CD4-positive, alpha-beta T cell treated with Interleukin-4 for 4 hours (primary cell): Measurements from ENCODE around the gene AMBRA1.

Experiments
- DNase-seq: peaks from one replicate; pipeline ENCODE4 v3.0.0-alpha.2; 2020

AMBRA1 gene

DNA sequence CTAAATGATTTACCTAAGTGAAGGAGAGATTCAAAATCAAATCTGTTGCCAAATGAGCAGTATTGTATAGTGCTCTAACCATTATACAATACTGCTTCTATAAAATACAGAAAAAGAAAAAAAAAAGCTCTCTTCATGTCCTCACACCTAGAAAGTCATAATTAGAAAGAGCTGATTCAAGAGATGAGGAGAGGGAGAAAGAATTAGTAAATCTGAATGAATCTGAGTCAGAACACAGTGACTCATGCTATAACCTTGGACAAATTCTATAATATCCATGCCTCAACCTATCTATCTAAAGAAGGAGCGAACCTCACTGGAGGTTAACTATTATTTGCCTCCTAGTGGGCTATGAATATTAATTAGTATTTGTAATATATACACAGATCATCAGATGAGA lies 29.4 kb downstream of the AMBRA1 start:
- DNase-seq = no peak

DNA sequence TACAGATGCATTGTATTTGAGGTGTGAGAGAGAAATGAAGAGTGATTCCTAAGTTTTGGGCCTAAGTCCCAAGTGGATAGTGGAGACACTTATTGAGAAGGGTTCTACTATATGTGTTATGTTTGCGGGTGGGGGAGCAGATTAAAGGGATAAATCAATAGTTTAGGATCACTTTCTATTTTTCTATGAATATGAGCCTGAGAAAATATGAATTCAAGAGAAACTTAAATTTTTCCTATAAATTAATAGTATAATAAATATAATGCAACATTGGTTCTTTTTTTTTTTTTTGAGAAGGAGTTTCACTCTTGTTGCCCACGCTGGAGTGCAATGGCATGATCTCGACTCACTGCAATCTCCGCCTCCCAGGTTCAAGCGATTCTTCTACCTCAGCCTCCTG lies 31.3 kb downstream of the AMBRA1 start:
- DNase-seq = no peak

DNA sequence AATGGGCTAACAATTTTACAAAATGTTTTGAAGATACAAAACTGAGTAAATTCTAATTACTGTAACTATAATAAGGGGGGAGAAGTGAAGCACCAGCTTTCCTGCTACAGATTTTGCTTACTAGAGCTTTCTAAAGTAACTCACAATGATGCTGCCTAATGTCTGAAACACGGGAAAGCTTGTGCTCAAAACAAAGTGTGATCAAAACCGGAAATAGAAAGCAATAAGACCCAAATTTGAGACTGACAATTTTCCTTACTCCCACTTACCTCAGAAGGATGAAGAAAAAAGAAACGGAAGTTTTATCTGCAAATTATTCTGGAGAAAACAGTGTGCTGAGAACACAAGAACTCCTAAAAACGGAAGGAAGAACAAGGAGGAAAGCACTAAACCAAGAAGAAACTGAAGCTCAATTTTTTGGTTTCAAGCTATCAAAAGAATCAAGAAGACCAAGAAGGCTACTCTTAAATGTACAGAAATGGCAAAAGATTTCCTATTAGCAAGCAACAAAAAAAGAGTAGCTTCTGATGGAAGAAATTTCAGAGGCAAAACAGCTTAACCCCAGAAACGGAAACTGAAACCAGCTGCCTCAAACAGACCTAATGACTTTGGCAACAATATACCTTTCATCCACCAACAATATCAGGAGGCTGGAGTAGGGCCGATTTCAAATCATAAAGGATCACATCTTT lies 33.4 kb downstream of the AMBRA1 start:
- peak; percentile 51 for DNase-seq

DNA sequence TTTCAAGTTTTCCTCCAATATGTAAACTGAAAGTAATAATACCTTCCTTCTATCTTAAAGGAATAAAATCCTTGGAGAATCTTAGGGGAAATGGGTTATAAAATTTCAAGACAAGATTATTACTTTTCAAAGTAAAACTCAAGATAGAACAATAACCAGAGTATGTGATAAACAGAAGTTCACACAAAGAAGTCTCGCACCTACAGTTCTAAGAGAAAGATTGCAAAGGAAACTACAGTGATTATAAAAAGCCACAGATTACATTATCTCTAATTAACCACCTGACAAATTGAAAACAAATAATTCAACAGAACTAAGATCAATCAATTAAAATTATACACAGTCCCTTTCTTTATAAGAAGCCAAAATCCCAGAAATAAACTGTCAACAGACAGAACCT lies 34.0 kb downstream of the AMBRA1 start:
- DNase-seq = peak; percentile 37

DNA sequence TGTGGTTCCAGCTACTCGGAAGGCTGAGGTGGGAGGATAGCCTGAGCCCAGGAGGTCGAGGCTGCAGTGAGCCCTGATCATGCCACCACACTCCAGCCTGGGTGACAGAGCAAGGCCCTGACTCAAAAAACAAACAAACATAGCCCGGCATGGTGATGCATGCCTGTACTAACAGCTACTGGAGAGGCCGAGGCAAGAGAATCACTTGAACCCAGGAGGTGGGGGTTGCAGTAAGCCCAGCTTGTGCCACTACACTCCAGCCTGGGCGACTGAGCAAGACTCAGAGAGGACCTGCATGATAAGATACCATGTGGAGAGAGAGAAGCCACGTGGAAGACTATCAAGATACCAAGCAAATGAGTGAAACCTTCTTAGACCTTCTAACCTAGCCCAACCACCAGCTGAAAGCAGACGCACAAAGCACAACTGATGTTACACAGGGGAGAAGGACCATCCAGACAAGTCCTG lies 36.1 kb downstream of the AMBRA1 start:
- DNase-seq = no peak

DNA sequence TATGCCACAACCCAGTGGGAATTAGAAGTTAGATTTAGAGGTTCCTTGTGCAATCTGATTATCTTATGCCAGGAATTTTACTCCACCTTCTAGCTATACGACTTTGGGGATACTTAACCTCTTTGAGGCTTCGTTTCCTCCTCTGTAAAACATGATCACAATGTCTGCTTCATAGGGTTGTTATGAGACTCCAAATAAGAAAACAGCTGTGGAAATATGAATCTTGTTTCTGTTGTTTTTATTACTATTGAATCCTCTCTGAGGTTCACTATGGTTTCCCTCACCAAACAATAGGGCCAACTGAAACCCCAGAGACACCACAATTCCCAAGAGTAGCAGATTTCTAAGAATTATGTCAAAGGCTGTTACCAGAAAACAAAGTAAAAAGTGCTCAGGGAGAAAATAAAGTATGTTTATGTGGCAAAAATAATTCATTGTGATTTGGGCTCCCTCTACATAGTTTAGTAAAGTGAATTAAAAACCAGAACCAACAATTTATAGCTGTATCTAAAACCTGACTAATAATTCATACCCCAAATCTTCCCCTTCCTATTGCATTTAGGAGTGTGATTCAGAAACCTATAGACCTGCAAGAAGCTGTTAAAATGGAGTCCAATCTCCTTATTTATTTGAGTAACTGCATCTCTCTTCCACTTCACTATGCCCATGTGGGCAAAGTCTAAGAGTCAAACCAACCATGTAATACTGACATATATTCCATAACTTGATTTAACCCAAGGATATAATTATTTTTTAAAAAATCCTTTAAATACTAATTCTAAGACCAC lies 38.4 kb downstream of the AMBRA1 start:
- DNase-seq = peak; percentile 55

DNA sequence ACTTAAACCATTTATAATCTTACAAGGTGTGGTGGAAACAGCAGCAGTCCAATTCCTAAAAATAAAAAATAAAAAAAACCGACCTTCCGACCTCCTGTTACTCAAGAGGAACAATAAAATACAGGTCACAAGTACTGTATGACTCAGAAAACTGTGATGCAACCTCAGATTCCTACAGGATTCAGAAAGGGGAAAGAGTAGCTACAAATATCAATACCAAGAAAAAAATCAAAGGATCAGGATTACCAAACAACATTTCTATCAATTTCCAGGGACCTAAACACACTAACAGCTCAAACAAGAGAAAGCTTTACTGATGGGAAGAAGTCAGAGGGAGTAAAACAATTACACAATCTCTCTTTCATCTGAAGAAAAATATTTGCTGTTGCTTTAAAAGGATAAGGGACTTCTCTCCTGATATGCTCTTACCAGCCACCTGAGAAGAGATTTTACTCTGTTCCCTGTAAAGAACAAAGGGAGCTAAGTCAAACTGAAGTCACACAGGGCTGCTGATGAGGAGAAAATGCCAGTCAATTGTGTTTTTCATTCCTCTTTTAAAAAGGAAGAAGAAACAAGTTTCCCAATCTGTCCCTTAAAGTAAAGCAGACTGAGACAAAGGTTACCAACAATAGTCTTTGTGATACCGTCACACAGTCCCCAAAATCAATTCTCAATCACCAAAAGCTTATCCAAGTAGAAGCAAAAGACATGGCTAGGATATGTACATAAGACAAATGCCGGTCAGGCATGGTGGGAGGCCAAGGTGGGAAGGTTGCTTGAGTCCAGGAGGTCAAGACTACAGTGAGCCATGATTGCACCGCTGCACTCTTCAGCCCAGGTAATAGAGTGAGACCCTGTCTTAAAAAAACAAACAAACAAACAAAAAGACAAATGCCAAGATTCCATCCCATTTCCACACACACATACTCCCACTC lies 39.3 kb downstream of the AMBRA1 start:
- no peak for DNase-seq

DNA sequence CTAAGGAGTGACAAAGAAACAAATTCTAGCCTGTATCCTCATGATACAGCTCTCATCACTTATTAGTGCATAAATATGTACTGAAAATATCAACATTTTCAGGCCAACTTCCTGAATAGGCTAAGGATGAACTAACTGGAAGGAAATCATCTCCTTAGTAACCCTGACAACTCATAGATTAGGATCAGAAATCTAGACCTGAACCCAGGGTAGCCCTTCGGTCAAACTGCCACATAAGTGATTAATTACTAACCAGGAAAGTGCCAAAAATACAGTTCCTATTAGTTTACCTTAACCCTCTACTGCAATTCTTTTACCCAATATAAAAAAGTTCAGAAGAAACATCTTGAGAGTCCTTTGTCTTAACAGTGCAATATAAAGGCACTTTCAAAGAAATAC lies 40.0 kb downstream of the AMBRA1 start:
- no peak for DNase-seq

DNA sequence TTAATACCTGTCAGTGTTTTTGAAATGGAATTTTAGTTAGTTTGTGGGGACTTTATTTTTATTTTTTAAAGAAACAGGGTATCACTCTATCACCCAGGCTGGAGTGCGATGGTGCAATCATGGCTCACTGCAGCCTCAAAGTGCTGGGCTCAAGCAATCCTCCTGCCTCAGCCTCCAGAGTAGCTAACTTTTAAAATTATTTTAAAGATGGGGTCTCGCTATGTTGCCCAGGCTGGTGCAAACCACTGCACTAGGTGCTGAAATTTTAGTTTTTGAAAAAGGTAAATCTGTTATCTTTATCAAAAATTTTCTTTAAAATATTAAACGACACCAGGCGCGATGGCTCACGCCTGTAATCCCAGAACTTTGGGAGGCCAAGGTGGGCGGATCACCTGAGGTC lies 42.6 kb downstream of the AMBRA1 start:
- DNase-seq = no peak

DNA sequence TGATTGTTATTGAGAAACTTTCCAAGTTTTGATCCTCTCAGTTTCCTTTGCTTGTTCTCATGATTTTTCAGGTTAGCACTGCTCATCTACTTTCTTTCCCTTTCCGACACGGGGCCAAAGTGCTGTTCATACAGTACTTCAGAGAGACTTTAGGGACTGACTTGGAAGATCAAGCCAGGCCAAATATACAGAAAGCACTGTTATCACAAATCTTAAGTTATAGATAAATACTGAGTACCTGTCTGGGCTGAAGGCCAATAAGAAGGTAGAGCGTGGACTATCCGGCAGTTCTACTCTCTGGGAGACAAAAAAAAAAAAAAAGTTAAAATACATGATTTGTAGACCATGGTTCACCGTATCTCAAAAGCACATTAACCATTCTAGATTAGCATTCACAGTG lies 46.2 kb downstream of the AMBRA1 start:
- DNase-seq = no peak

DNA sequence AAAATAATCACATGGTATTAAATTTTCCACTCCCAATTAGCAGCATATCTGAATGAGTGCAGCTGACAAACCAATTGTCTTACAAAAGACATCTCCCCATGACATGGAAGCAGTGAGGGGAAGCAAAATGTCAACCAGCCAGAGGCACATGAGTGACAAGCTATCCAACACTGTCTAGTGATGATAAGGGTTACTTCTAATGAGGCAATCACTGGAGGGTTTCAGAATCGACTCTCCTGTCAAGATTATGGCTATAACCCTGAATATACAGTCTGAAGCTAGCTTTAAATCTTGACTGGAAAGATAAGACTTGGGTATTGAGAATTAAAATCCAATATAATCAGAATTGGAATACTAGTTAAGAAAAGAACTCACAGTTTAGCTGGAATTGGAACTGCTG lies 50.3 kb downstream of the AMBRA1 start:
- no peak for DNase-seq

DNA sequence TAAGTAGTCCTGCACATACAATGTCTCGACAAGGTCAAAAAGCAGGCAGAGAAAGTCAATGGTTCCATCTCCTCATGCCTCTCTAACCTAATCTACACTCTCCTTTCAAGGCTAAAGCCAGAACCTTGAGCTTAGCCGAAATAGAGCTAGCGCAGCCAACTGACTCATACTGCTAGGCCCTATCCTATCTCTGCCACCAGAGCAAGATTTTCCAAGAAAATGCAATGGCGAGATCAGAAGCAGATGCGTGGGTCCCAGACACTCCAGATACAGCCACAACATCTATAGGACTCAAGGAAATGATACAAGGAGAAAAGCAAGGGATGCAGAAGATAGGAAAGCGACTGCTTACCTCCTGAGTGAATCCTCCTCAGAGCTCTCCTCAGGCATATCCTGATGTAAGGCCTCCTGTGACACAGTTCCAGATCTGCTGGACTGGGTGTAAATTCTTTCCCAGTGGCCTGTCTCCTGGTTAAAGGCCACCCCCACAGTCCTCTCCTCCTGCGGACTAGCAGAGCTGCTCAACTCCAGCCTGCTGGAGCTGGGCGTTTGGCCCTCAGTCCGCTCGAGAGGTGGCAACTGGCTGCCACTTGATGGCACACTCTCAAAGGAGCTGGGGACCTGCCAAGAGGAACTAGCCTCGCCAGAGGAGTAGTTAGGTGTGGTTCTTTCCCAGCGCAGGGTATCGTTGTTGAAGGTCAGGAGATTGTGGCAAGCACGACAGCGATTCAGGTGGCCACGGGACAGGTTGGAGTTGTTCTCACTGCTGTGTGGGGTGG lies 52.0 kb downstream of the AMBRA1 start:
- DNase-seq = no peak

DNA sequence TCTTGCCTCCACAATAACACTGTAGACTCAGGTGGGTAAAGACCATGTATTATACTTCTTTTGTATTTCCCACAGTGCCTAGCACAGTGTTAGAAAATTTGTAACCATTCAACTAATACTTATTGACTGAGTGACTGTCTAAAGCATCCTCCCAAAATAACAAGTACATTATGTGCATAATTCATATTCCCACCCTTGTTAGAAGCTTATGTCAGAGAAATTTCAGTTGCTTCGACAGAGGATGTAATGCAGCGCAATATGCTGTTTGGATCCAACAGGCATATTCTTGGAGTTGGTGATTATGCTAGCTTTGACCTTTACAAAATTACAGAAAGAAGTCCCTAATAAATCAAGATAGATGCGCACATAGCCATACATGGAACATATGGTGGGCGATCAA lies 53.0 kb downstream of the AMBRA1 start:
- DNase-seq = no peak

DNA sequence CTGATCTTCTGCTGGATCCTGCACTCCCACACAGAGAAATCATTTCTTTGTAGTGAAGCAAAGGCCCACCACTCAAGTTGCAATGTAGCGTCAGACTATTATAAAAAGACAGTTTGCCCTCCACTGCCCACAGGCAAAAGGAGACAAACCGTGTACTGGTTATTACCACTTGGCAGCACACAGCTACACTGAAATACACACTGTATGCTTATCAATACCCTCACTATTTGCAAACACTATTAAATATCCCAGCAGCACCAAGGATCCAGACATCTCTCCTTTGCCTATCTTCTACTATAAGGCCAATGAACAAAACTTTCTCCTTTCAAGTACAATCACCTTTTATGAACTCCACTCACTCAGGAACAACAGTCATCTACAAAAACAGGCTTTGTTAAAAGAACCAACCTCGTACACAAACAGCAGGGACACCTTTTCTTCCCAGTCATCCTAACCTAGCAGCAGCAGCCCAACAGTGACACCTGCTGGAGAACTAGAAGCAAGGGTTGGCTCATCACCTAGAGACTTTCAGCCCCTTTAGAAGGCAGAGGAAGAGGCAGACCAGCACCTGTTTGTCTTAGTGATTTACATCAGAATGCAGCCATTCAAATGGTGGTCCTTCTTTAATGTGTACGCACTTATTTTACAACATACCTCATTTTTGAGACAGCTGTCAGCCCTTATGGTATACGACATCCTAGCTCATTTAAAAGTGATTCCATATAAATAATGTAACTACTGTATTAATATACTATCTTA lies 56.1 kb downstream of the AMBRA1 start:
- DNase-seq = peak; percentile 71

DNA sequence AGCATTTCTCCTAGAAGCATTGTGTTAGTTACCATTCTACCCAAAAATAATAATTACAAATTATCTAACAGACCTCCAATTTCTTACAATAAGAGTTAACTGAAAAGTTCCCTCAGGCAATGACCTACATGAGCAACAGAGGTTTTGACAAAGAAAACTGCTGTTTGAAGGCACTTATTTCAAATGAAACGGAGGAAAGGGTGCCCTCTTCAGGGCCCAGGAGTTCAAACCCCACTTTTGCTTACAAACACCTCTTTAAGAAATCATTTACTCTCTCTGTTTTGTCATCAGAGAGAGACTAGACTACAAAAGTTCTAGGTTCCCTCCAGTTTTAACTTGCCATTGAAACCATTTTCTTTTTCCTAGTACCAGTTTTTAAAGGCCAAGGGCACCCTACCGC lies 56.7 kb downstream of the AMBRA1 start:
- no peak for DNase-seq

DNA sequence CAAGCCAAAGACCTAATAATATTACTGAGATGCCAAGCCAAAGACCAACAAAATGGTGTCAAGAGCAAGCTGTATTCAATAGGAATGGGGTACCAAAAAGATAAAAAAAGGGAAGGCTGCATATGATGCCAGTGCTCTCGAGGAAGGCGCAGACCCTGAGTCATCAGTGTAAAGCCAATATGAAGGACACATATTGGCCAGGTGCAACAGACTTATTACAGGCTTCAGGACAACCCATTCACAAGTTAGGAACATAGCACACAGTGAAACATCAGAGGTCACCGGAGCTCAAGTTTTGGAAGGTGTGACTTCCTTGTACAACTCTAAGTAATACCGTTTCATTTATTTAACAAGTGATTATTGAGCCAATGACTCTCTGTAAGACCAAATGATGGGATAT lies 58.1 kb downstream of the AMBRA1 start:
- DNase-seq = no peak

DNA sequence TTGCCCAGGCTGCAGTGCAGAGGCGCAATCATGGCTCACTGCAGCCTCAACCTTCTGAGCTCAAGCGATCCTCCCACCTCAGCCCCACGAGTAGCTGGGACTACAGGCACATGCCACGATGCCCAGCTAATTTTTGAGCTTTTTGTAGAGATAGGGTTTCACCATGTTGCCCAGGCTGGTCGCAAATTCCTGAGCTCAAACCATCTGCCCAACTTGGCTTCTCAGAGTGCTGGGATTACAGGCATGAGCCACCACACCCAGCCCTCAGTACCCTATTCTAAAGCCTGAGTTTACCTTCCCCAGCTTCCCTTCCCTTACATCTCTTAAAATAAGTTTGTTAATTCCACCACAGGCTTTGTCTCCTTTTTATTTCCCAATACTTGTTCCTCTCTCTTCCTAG lies 59.1 kb downstream of the AMBRA1 start:
- no peak for DNase-seq

DNA sequence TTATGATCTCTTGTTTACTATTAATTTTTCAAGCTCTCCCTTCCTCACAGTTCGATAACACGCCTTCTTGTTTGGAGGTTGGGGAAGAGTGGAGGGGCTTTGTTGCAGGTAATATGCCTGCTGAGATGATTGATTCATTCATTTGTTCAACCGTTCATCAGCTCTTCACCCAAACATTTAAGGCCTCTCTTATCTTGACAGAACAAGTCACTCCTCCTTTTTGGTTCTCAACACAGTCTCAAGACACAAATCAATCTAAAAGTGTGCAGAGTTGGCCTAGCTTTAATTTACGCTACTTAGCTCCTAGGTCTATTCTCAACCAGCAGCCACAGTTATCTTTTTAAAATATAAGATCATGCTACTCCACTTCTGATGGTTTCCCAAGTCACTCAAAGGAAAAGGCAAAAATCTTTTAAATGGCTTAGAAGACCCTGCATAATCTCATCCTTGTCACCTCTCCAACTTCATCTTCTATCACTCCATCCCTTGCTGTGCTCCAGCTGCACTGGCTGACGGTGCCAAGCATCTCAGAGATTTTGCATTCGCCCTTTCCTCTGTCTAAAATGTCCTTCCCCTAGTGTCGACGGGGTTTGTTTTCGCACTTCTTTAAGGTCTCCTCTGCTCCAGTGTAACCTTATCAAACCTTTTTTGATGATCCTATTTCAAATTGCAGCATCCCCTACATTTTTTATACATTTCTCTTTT lies 60.3 kb downstream of the AMBRA1 start:
- DNase-seq = no peak

DNA sequence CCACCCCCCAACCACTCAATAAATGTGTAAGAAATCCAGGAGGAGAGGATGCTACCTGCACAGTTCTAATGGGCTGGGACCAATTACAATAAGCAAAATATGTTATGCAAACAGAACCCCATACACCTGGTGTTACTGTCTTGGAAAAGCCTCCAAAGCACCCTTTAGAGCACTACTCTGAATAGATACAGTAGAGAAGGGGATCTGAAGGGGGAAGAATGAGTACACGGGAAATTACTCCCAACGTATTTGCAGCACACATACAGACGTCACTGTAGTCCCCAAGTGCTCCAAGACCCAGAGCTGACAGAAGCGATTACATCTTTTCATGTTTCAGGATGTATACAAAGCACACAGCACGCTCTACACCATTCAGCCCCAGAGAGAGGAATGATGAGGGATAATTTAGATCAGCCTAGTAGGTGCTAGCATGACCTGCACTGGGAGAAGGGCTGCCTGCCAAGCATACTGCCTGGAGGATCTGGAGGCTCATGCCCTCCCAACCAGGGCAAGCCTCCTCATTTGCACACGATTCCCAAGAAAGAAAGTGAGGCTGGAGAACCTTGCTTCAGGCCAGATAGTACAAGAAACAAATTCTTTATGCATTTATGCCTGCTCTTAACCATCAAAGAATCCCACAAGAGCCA lies 63.8 kb downstream of the AMBRA1 start:
- no peak for DNase-seq

DNA sequence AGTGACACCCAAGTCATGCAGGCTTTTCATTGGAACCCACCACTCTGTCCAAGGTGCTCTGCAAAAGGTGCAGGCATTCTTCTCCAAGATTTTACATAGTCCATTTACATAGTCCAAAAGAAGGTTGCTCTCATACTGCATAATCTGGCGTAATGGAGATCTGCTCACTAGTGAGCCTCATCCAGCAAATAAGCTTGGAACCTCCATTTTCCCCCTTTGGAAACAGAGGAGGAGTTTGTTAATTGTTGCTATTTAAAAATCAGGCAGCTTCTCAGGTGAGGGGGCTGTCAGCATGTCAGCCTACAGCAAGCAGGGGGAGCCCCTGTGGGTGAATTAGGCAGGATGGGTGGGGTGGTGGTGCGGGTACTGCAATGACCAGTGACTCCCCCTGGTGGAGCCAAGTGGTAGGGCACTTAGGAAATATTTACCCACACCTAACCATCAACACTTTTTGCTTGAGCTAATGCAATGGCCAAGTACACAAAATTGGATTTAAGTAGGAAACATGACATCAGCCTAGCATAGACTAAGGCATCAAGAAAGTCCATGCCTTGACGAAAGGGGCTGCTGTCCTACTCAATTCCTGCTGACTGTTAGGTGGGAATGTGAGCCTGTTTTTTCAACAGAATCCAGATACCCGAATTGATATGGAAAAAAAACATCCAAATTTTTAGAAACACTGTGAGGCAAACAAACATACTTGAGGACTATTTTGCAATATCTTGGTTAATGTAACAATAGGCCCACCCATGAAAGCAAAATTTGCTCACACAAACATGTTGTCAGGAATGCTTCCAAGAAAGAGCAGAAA lies 64.5 kb downstream of the AMBRA1 start:
- peak; percentile 75 for DNase-seq
